Aortic smooth muscle cell (primary cell): ENCODE results near the gene WFIKKN1. TPM values are rescaled to one million over a fixed set of nuclear protein-coding genes. Genes with fewer than 3 reads are reported as not detected.

Experiments
- total RNA-seq: library from RNA; depleted of rRNA; stranded (reverse); fragments of >200 nt; gene quantifications from 2 replicates; pipeline ENCODE4 v1.2.3, GENCODE V29; 2014

Gene WFIKKN1
- total RNA-seq = 0.12 and 0.13 TPM in 2 replicates

DNA sequence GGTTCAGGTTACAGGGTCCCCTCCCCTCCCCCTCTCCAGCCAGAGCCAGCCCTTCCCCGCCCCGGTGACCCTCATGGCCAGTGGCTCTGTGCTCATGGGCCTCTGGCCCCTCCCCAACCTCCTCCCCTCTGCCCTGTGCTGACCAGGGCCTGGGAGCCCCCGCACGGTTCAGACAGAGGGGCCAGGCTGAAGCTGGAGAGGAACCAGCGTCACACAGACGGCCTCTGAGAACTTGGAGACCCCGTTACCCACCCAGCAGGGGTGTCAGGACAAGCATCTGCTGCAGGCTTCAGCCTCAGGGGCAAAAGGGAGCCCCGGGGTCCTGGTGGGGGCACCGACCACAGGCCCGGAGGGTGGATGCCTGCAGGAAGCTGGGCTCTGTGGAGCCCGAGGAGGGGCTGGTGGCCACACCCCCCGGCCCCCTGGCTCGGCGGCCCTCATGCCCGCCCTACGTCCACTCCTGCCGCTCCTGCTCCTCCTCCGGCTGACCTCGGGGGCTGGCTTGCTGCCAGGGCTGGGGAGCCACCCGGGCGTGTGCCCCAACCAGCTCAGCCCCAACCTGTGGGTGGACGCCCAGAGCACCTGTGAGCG lies at the start of gene WFIKKN1:
Gene WFIKKN1 (plus strand): TSS at position 171 of the 591 bp plus-strand sequence. CDS start 269 bp downstream, at position 440.

GRCh38 chr16:589658-590187 lies 41.1 kb upstream of the WFIKKN1 start, which contains the start of gene RAB40C:
Gene RAB40C (plus strand): TSS chr16:590066. CDS start chr16:590292, 226 bp downstream.

DNA sequence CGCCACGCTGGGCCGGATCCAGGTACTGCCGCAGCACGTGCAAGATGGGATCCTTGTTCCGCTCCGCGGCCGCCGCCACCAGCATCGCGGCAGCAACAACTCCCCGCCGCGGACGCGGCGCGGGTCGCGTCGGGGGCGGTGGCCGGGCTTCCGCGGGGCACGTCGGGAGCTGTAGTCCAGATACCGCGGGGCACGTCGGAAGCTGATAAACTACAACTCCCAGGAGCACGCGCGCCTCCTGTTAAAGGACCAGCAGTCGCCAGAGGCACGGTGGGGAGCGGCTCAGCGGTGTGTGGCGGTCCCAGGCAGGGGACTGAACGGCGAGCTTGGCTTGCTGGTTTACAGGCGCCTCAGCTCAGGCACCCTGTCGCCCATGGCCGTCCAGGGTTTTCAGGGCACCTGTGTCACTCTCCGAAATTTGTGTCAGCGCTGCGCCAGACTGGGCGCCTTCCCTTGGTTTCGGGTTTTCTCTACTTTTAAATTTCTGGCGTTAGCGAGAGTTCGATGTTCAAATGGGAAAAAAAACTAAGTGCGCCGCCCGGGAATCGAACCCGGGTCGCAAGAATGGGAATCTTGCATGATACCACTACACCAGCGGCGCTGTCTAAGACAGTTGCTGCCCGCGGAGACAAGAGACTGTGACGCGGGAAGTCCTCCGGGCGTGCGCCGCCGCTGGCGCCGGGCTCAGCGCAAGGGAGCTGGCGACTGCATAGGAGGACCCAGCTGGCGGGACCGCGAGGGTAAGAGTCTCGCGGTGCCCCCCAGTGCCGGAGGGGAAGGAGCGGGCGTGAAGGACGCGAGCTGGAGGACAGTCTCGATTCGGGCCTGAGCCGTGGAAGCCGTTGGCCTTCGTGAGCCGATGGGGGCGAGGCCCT lies 5.7 kb downstream of the WFIKKN1 start, which contains the start of gene METTL26:
Gene METTL26 (minus strand): TSS at position 100 of the 875 bp plus-strand sequence. CDS start 15 bp downstream, at position 85.

DNA sequence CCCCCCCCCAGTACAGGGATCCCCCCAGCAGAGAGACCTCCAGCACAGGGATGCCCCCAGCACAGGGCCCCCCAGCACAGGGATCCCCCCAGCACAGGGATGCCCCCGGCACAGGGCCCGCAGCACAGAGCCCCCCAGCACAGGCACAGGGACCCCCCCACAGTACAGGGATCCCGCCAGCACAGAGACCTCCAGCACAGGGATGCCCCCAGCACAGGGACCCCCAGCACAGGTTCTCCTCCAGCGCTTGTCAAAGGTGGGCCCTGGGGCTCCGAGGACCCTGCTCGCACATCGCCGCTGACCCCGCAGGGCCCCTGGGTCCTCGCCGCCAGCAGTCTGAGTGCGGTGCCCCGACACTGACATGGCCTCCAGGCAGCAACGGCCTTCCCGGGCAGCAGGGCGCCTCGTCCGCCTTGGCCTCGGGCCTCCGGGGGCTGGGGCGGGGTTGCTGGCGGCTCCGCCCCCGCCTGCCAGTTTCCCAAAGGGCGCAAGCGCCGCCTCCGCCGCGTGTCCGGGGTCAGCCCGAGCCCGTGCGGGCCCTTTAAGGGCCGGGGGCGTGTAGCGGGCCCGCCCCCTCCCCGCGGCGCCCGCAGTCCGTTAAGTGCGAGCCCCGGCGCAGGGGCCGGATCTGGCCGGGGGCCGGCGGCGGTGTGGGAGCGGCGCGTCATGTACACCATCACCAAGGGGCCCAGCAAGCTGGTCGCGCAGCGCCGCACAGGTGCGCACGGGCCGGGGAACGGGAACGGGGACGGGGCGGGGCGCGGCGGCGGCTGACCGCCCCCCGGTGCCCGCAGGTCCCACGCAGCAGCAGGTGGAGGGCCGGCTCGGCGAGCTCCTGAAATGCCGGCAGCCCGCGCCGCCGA lies 10.8 kb downstream of the WFIKKN1 start, which contains the start of gene MCRIP2:
Gene MCRIP2 (plus strand): TSS at position 503 of the 863 bp plus-strand sequence. CDS start 164 bp downstream, at position 667.

DNA sequence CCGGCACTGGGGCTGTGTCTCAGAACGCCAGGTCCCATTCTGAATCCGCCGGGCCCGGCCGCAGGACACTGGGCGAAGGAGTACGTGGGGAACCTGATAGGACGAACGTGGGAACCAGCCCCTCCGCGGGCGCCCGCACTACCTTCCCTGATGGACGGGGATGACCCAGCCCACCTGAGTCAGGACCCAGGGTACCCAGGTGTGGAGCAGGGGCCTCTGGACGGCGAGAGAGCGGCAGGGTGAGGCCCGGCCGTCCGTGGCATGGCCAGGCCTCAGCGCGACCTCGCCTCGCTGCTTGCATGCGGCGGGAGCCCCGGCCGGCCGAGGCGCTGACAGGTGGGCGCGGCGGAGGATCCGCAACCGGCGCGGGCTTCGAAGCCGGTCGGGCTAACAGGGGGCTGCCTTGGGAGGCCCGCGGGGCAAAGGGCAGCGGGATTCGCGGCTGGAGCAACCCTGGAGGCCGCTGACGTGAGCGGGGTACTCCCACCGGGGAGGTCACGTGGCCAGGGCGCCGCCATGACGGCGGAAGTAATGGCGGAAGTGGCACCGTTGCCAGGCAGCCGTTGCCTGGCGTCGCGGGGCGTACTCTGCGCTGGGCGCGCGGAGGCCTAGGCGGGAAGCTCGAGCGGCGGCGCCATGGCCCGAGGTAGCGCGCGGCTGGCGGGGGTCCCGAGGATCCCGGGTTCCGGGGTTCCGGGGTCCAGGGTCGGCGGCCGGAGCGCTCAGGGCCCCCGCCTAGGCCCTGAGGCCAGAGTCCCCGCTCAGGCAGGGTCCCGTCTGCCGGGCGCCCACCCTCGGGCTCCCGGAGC lies 18.2 kb downstream of the WFIKKN1 start, which contains the start of gene WDR90:
Gene WDR90 (plus strand): TSS at position 585 of the 809 bp plus-strand sequence. CDS start 52 bp downstream, at position 637.

GRCh38 chr16:667780-668518 lies 37.2 kb downstream of the WFIKKN1 start, which contains the start of gene RHOT2:
Gene RHOT2 (plus strand): TSS chr16:668132. CDS start chr16:668200, 68 bp downstream.

GRCh38 chr16:674968-675883 lies 44.4 kb downstream of the WFIKKN1 start, which contains the start of gene RHBDL1:
Gene RHBDL1 (plus strand): TSS chr16:675671. CDS start chr16:675791, 120 bp downstream.

GRCh38 chr16:679814-680624 lies 49.2 kb downstream of the WFIKKN1 start, which contains the start of gene STUB1:
Gene STUB1 (plus strand): TSS chr16:680410. CDS start chr16:680526, 116 bp downstream.

Other genes starting within 250 kb of the WFIKKN1 start
- gene PGAP6, start 249.0 kb upstream of the WFIKKN1 start, total RNA-seq = 77.7 and 108 TPM in 2 replicates
- 61.1 and 67.6 TPM in 2 replicates for gene NME4, start 233.8 kb upstream of the WFIKKN1 start, total RNA-seq
- 8.5 and 10.4 TPM in 2 replicates for gene DECR2, start 229.1 kb upstream of the WFIKKN1 start, total RNA-seq
- gene RAB11FIP3, start 205.3 kb upstream of the WFIKKN1 start, total RNA-seq = 25.4 and 26.5 TPM in 2 replicates
- gene CAPN15, start 103.3 kb upstream of the WFIKKN1 start, total RNA-seq = 15.8 and 20.6 TPM in 2 replicates
- not detected in 2 replicates for gene PRR35, start 70.6 kb upstream of the WFIKKN1 start, total RNA-seq
- 1.7 and 2.6 TPM in 2 replicates for gene NHLRC4, start 64.0 kb upstream of the WFIKKN1 start, total RNA-seq
- gene PIGQ, start 61.0 kb upstream of the WFIKKN1 start, total RNA-seq = 22.5 TPM in 2 replicates
- gene RAB40C, start 40.9 kb upstream of the WFIKKN1 start, total RNA-seq = 8.3 and 10.0 TPM in 2 replicates
- gene METTL26, start 5.3 kb downstream of the WFIKKN1 start, total RNA-seq = 77.3 and 88.6 TPM in 2 replicates
- 14.2 and 19.3 TPM in 2 replicates for gene MCRIP2, start 10.8 kb downstream of the WFIKKN1 start, total RNA-seq
- gene WDR90, start 18.4 kb downstream of the WFIKKN1 start, total RNA-seq = 10.4 and 13.2 TPM in 2 replicates
- 27.2 and 32.1 TPM in 2 replicates for gene RHOT2, start 37.1 kb downstream of the WFIKKN1 start, total RNA-seq
- gene RHBDL1, start 44.7 kb downstream of the WFIKKN1 start, total RNA-seq = 3.2 and 4.2 TPM in 2 replicates
- gene STUB1, start 49.4 kb downstream of the WFIKKN1 start, total RNA-seq = 130 and 188 TPM in 2 replicates
- 26.7 and 27.2 TPM in 2 replicates for gene JMJD8, start 53.3 kb downstream of the WFIKKN1 start, total RNA-seq
- 2.6 and 3.7 TPM in 2 replicates for gene WDR24, start 59.4 kb downstream of the WFIKKN1 start, total RNA-seq
- gene FBXL16, start 74.8 kb downstream of the WFIKKN1 start, total RNA-seq = 0.06 and 0.13 TPM in 2 replicates
- 124 and 143 TPM in 2 replicates for gene METRN, start 84.1 kb downstream of the WFIKKN1 start, total RNA-seq
- 24.5 and 32.4 TPM in 2 replicates for gene ANTKMT, start 90.2 kb downstream of the WFIKKN1 start, total RNA-seq
- gene CCDC78, start 95.5 kb downstream of the WFIKKN1 start, total RNA-seq = 0.79 and 1.1 TPM in 2 replicates
- 7.2 and 10.8 TPM in 2 replicates for gene HAGHL, start 96.1 kb downstream of the WFIKKN1 start, total RNA-seq
- 31.5 and 38.3 TPM in 2 replicates for gene CIAO3, start 110.0 kb downstream of the WFIKKN1 start, total RNA-seq
- not detected in 2 replicates for gene MSLN, start 129.7 kb downstream of the WFIKKN1 start, total RNA-seq
- gene RPUSD1, start 157.4 kb downstream of the WFIKKN1 start, total RNA-seq = 10.0 and 13.6 TPM in 2 replicates
- 6.7 and 9.0 TPM in 2 replicates for gene CHTF18, start 157.6 kb downstream of the WFIKKN1 start, total RNA-seq
- gene GNG13, start 169.7 kb downstream of the WFIKKN1 start, total RNA-seq = not detected in 2 replicates